HepG2 (cell line): ENCODE data around the gene RPL4. TPM values are rescaled to one million over a fixed set of nuclear protein-coding genes. Genes with fewer than 3 reads are reported as not detected.

Experiments used
- ATAC-seq: fragments of 200-7000 bp; cut with Tn5 transposase; 3 replicates; pipeline ENCODE4 v1.9.1; 2020; ENCODE audit warnings: mild to moderate bottlenecking, moderate library complexity
- BruUV-seq: library from RNA; stranded (reverse); fragments of 400-500 nt; replicated peaks from 2 replicates; lab custom pipeline; 2021; lab: Mats Ljungman, UMichigan
- CTCF ChIA-PET: fragments of 300-600 bp; formaldehyde crosslinking; extraction: SDS; loops from one replicate; lab custom pipeline; 2021; ENCODE audit warnings: low total read pairs, inconsistent platforms, low intra/inter-chr PET ratio; lab: Yijun Ruan, JAX
- POLR2A ChIA-PET: fragments of 350-600 bp; sonication (Branson Sonifier 250); formaldehyde crosslinking; loops from one replicate; lab custom pipeline; 2020; ENCODE audit warnings: antibody characterized with exemption, inconsistent platforms; lab: Yijun Ruan, JAX
- DNase-seq: peaks from one replicate; pipeline ENCODE4 v3.0.0-alpha.2; 2015; ENCODE audit warnings: low spot score
- FAIRE-seq: peaks from 3 replicates; lab custom pipeline; 2011; peaks lifted over from hg19 to GRCh38; lab: Jason Lieb, UNC
- H2AFZ ChIP-seq: one replicate; pipeline ENCODE4 v1.6.1; 2011; ENCODE audit warnings: low read length, inconsistent platforms
- H3K27ac ChIP-seq: fragments of 300-600 bp; 3 replicates; pipeline ENCODE4 v1.8.0; 2011; ENCODE audit warnings: mixed run types, mild to moderate bottlenecking, mixed read lengths, low read length, inconsistent platforms; ENCODE audit not compliant: insufficient read depth; ENCODE audit errors: extremely low read length
- H3K27me3 ChIP-seq, 2 experiments: fragments of 200-600 bp in 1 of 2; 2 replicates in 1 of 2; 3 replicates in 1 of 2; pipeline versions ENCODE4 v1.6.0 to v1.8.0; 2011; ENCODE audit warnings: low read length in 2 of 2, mild to moderate bottlenecking in 2 of 2, moderate library complexity in 2 of 2, inconsistent platforms in 1 of 2; ENCODE audit not compliant: insufficient read depth in 2 of 2, control insufficient read depth in 1 of 2
- H3K36me3 ChIP-seq, 2 experiments: fragments of 200-600 bp in 1 of 2; replicated peaks in 1 of 2; 2 replicates in 1 of 2; 3 replicates in 1 of 2; pipeline versions ENCODE4 v1.5.1 to v1.8.0; 2011; ENCODE audit warnings: low read length in 2 of 2, inconsistent platforms in 1 of 2; ENCODE audit not compliant: insufficient read depth in 2 of 2, control insufficient read depth in 1 of 2
- H3K4me1 ChIP-seq: 2 replicates; pipeline ENCODE4 v1.5.1; 2012; ENCODE audit warnings: low read length, inconsistent platforms; ENCODE audit not compliant: insufficient read depth
- H3K4me2 ChIP-seq: 2 replicates; pipeline ENCODE4 v1.6.0; 2011; ENCODE audit warnings: low read depth, low read length, inconsistent platforms
- H3K4me3 ChIP-seq, 3 experiments: fragments of 200-600 bp in 1 of 3; sonication (generic), shearing (Covaris generic) in 1 of 3; replicated peaks in 1 of 3; 2 replicates each; pipeline ENCODE4 v1.5.1; 2011 to 2016; ENCODE audit warnings: low read length in 3 of 3, inconsistent platforms in 2 of 3, low read depth in 2 of 3, mild to moderate bottlenecking in 2 of 3, control low read depth in 1 of 3, mixed read lengths in 1 of 3; ENCODE audit not compliant: insufficient read depth in 1 of 3
- H3K79me2 ChIP-seq: one replicate; pipeline ENCODE4 v1.6.1; 2011; ENCODE audit warnings: low read length, inconsistent platforms; ENCODE audit not compliant: insufficient read depth
- H3K9ac ChIP-seq: 2 replicates; pipeline ENCODE4 v1.6.0; 2011; ENCODE audit warnings: mild to moderate bottlenecking, low read depth, low read length, inconsistent platforms; ENCODE audit not compliant: insufficient read depth
- H3K9me3 ChIP-seq: 2 replicates; pipeline ENCODE4 v1.5.1; 2012; ENCODE audit warnings: mild to moderate bottlenecking, low read length
- H4K20me1 ChIP-seq: 2 replicates; pipeline ENCODE4 v1.6.0; 2011; ENCODE audit warnings: inconsistent platforms, mild to moderate bottlenecking, low read length, moderate library complexity; ENCODE audit not compliant: insufficient read depth
- CREB3 ChIP-seq: sonication (generic); formaldehyde crosslinking; IDR thresholded peaks from 2 replicates; pipeline ENCODE4 v1.5.0; 2020; ENCODE audit warnings: missing genetic modification reagents
- ESRRA ChIP-seq: sonication (generic); formaldehyde crosslinking; IDR thresholded peaks from 2 replicates; pipeline ENCODE4 v1.5.1; 2020; ENCODE audit warnings: mild to moderate bottlenecking, low read depth, missing genetic modification reagents
- SKIL ChIP-seq: sonication (generic); formaldehyde crosslinking; IDR thresholded peaks from 2 replicates; pipeline ENCODE4 v1.8.0; 2022; ENCODE audit warnings: missing genetic modification reagents, mild to moderate bottlenecking, moderate library complexity, borderline replicate concordance
- TARDBP ChIP-seq: sonication (generic); formaldehyde crosslinking; IDR thresholded peaks from 2 replicates; pipeline ENCODE4 v1.8.0; 2022; ENCODE audit warnings: mild to moderate bottlenecking, missing genetic modification reagents
- ZFY ChIP-seq: sonication (generic); formaldehyde crosslinking; IDR thresholded peaks from 2 replicates; pipeline ENCODE4 v1.4.0; 2020; ENCODE audit warnings: missing genetic modification reagents
- ZNF230 ChIP-seq: sonication (generic); formaldehyde crosslinking; IDR thresholded peaks from 2 replicates; pipeline ENCODE4 v1.4.0; 2020; ENCODE audit warnings: mild to moderate bottlenecking, missing genetic modification reagents
- ZNF256 ChIP-seq: sonication (generic); formaldehyde crosslinking; conservative IDR thresholded peaks from 2 replicates; pipeline ENCODE4 v1.4.0; 2020; ENCODE audit warnings: missing genetic modification reagents
- ZNF607 ChIP-seq: sonication (generic); formaldehyde crosslinking; IDR thresholded peaks from 2 replicates; pipeline ENCODE4 v1.5.1; 2020; ENCODE audit warnings: missing genetic modification reagents, mild to moderate bottlenecking, borderline replicate concordance
- ZNF770 ChIP-seq: sonication (generic); formaldehyde crosslinking; IDR thresholded peaks from 2 replicates; pipeline ENCODE4 v1.5.0; 2020; ENCODE audit warnings: mild to moderate bottlenecking, missing genetic modification reagents
- ZSCAN12 ChIP-seq: sonication (generic); formaldehyde crosslinking; IDR thresholded peaks from 2 replicates; pipeline ENCODE4 v1.9.0; 2021; ENCODE audit warnings: mild to moderate bottlenecking, missing genetic modification reagents
- WGBS: methylation state at CpG from one replicate; pipeline ENCODE4 v1.1.6; 2017; ENCODE audit warnings: low lambda C conversion rate; 5-methylcytosine and 5-hydroxymethylcytosine counted together
- in situ Hi-C: cut with HindIII; loops from 2 replicates; pipeline ENCODE4 v1.10.0; 2017; ENCODE audit warnings: low pct_unique_long_range_greater_than_20kb; ENCODE audit not compliant: extremely low pct_ligation_motif_present
- intact Hi-C: fragments of 100-400 bp; cut with micrococcal nuclease; formaldehyde crosslinking; loops from one replicate; pipeline ENCODE4 v1.10.0; 2022; ENCODE audit not compliant: unreplicated experiment
- polyA plus RNA-seq, 8 experiments: library from polyadenylated mRNA; depleted of rRNA in 3 of 8; stranded (reverse) in 7 of 8; unstranded in 1 of 8; fragments of >200 nt; fragmentation: Illumina TruSeq in 4 of 8; extraction: Trizol in 4 of 8; gene quantifications; 2 replicates each; pipeline versions ENCODE4 v1.2.1 to v1.2.3, GENCODE V29; 2011 to 2016; ENCODE audit warnings: low read depth in 4 of 8, missing spikeins in 1 of 8, mixed read lengths in 1 of 8; ENCODE audit not compliant: insufficient read depth in 1 of 8
- total RNA-seq, 5 experiments: library from RNA; depleted of rRNA; stranded (reverse); fragments of >200 nt; fragmentation: Illumina TruSeq; extraction: Trizol; gene quantifications; 2 replicates each; pipeline ENCODE4 v1.2.3, GENCODE V29; 2016; ENCODE audit warnings: low read depth in 1 of 5
- TF ChIP-seq, protein P1 (sequence below): conservative IDR thresholded peaks from 2 replicates; pipeline ENCODE4 v1.6.1; 2018; ENCODE audit warnings: missing genetic modification reagents
- TF ChIP-seq, protein P2 (sequence below): sonication (generic); formaldehyde crosslinking; IDR thresholded peaks from 2 replicates; pipeline ENCODE4 v1.9.0; 2022; ENCODE audit warnings: low read depth, missing genetic modification reagents

The RPL4 gene
- total and polyA plus RNA-seq, 2 of the 13 experiments (the other 11 are each of a cell fraction or from before 2014, with no cell fraction given): 3,630 to 3,960 TPM

DNA sequence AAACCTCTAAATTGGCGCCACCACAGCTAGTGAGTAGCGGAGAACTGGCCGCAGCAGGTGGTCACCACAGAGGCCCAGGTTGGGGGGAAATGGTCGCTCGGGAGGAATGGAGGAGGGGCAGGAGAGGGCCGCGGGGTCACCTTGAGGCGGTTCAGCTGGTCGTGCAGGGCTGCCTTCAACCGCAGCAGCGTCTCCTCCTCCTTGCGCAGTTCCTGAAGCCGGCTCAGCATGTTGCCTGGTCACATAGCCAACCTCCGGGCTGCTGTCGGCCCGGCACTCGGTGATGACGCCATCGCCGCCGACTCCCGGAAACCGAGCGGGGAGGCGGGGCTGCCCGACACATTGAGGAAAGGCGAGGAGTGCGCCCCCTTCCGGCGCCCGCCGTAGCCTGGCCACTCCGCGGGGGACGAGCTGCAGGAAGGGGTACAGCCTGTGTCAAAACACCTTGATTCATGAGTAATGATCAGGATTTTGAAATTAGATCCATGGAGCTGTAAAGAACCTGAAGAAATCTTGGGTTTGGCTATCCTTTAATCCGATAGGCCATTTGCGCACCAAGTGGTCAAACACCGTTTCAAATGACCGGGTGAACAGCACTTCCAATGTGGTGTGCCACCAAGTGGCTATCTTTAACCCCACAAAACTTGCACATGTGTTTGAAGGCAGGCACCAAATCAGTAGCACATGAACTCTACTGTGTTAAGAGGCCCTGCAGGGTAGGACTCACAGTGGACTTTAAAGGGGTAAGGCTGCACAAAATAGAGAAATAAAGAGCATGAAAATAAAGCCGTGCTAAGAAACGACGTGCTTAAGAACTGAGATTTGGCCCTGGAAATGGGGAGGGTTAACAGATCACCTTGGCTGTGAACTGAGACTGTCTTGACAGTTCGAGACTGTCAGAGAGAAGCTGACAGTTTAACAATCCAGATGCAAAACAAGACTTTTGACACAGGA lies 6.9 kb downstream of the RPL4 start, which contains the start of gene SNAPC5:
SNAPC5 (minus strand) TSS at position 261 of the 954 bp plus-strand sequence; CDS start at position 230, 31 bp downstream.
- Histone ChIP-seq H3K9ac (peak within 1 kb of the TSS; percentile 90), H2AFZ (no peak within 1 kb of the TSS), H3K9me3 (no peaks in the 10 kb centered on the region), H3K27ac (peak within 1 kb of the TSS; percentile 80), H4K20me1 (peaks cover 32% of the 10 kb centered on the region), H3K4me1 (peaks cover 56% of the 10 kb centered on the region), H3K36me3 (peaks cover 13 to 52% of the 10 kb centered on the region in 2 experiments; a peak in 4 of 5 replicates), H3K27me3 (no peaks in the 10 kb centered on the region), H3K4me2 (peak within 1 kb of the TSS; percentile 84), H3K79me2 (peaks cover 28% of the 10 kb centered on the region), H3K4me3 (peak within 1 kb of the TSS; percentile 80 to 93 (median 86))
- intact Hi-C loops: loop anchor here (1.0 to 10.0 kb wide), 3 partner anchors 111 to 143 kb away; partner anchors contain the start of genes MAP2K1 and TIPIN
- no TSS peak for BruUV-seq
- CTCF ChIA-PET: interaction anchor here (1.3 to 3.0 kb wide), 2 partner anchors 111 to 210 kb away, joined by 3 to 17 read pairs; partner anchors contain the start of gene MAP2K1
- in situ Hi-C loops: loop anchor here (25.0 kb wide), 1 partner anchor 110 kb away; the partner anchor contains the start of gene MAP2K1
- FAIRE-seq (peak; percentile 47), ATAC-seq (peak; percentile 80), DNase-seq (peak; percentile 88)
- POLR2A ChIA-PET: interaction anchor here (1.3 to 3.2 kb wide), 3 partner anchors 7 to 111 kb away, joined by 3 to 38 read pairs (median 8); partner anchors contain the start of genes MAP2K1, RPL4 and ZWILCH
- 14% methylated on average over 29 of the region's 43 CpGs for WGBS
- TF ChIP-seq, protein P1, sequence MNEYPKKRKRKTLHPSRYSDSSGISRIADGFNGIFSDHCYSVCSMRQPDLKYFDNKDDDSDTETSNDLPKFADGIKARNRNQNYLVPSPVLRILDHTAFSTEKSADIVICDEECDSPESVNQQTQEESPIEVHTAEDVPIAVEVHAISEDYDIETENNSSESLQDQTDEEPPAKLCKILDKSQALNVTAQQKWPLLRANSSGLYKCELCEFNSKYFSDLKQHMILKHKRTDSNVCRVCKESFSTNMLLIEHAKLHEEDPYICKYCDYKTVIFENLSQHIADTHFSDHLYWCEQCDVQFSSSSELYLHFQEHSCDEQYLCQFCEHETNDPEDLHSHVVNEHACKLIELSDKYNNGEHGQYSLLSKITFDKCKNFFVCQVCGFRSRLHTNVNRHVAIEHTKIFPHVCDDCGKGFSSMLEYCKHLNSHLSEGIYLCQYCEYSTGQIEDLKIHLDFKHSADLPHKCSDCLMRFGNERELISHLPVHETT (CRISPR knock-in tag): 0 out of 2 replicates have a peak, but pooled peaks have one; percentile 43
- TF ChIP-seq ZNF770 (no peak), ZNF607 (CRISPR knock-in tag) (peak; percentile 18; the same call in 1 of the 2 replicates), ZNF256 (CRISPR knock-in tag) (no peak), ESRRA (CRISPR knock-in tag) (no peak), CREB3 (CRISPR knock-in tag) (no peak), SKIL (no peak), TARDBP (CRISPR knock-in tag) (peak; percentile 89), ZSCAN12 (CRISPR knock-in tag) (no peak), ZFY (CRISPR knock-in tag) (peak; percentile 65), ZNF230 (CRISPR knock-in tag) (no peak)
- TF ChIP-seq, protein P2, sequence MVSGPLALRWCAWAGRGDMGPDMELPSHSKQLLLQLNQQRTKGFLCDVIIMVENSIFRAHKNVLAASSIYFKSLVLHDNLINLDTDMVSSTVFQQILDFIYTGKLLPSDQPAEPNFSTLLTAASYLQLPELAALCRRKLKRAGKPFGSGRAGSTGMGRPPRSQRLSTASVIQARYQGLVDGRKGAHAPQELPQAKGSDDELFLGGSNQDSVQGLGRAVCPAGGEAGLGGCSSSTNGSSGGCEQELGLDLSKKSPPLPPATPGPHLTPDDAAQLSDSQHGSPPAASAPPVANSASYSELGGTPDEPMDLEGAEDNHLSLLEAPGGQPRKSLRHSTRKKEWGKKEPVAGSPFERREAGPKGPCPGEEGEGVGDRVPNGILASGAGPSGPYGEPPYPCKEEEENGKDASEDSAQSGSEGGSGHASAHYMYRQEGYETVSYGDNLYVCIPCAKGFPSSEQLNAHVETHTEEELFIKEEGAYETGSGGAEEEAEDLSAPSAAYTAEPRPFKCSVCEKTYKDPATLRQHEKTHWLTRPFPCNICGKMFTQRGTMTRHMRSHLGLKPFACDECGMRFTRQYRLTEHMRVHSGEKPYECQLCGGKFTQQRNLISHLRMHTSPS (CRISPR knock-in tag): peak; percentile 23; the same call in 1 of the 2 replicates
